ENCODE measurements around the gene EYA2.
"Not testable (repeated sequence)": the region's sequence is repeated elsewhere in the genome, so short reads cannot be mapped to it uniquely, and the experiment has no call there.

Gene EYA2, protein sequence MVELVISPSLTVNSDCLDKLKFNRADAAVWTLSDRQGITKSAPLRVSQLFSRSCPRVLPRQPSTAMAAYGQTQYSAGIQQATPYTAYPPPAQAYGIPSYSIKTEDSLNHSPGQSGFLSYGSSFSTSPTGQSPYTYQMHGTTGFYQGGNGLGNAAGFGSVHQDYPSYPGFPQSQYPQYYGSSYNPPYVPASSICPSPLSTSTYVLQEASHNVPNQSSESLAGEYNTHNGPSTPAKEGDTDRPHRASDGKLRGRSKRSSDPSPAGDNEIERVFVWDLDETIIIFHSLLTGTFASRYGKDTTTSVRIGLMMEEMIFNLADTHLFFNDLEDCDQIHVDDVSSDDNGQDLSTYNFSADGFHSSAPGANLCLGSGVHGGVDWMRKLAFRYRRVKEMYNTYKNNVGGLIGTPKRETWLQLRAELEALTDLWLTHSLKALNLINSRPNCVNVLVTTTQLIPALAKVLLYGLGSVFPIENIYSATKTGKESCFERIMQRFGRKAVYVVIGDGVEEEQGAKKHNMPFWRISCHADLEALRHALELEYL

DNA sequence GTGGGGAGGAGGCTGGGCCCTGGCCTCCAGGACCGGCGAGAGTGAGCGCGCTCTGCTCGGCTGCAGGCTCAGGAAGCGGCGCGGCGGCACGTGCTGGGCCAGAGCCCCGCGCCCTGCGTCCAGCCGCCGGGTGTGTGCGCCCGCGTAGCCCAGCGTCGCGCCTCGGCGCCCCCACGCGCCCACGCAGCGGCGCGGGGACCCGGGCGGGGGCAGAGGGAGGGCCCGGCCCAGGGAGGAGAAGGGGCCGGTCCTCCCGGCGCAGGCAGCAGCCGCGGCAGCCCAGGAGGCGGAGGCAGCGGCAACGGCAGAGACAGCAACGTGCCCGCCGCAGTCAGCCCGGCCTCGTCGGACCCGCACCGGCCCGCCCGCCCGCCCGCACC, at the start of gene EYA2:
Gene EYA2, plus strand, starts transcription at position 265 of the 380 bp plus-strand sequence. CDS start 95,168 bp downstream, outside the sequence.
- DNase-seq: peak; percentile 84

- DNase-seq: no peak
Observed at GRCh38 chr20:46844965-46845364, 49.7 kb upstream of the EYA2 start.

DNA sequence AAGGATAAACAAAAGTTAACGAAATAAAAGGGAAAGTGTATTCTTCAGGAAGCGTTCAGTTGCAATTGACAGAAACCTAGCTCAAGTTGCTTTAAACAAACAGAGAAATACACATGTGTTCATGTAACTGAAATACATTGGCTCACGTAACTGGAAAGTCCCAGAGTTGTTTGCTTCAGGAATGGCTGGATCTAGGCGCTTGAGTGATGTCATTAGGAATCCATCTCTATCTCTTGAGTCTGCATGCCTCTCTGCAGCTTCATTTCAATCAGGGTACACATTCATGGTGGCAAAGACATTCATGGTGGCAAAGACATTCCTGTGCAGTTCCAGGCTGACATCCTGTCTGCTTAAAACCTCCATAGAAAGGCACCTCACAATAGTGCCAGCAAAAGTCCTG, 45.4 kb upstream of the EYA2 start:
- no peak for DNase-seq

- DNase-seq: no peak
Observed at GRCh38 chr20:46849751-46850150, 44.9 kb upstream of the EYA2 start.

GRCh38 chr20:46850416-46850815, 44.2 kb upstream of the EYA2 start:
- DNase-seq: no peak

- no peak for DNase-seq
Observed at GRCh38 chr20:46850896-46851295, 43.7 kb upstream of the EYA2 start.

GRCh38 chr20:46851746-46852145, 42.9 kb upstream of the EYA2 start:
- no peak for DNase-seq

DNA sequence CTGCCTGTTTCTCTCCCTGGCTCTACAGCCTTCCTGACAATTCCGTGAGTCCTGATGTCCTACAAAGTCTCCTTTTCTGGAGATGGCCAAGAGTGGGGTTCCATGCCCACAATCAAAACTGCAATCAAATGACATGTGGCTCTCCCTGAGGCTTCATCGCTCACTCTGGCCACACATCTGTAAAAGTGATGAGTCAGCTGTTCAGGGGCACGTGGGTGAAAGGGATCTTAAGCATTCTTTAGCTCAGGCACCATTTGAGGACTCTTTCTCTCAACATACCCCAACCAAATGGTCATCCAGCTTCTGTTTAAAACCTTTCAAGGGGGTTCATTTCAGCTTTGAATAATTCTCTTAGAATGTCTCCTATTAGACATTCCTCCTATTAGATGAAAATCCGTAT, 42.3 kb upstream of the EYA2 start:
- no peak for DNase-seq

- DNase-seq: no peak
Observed at GRCh38 chr20:46853926-46854325, 40.7 kb upstream of the EYA2 start.

DNA sequence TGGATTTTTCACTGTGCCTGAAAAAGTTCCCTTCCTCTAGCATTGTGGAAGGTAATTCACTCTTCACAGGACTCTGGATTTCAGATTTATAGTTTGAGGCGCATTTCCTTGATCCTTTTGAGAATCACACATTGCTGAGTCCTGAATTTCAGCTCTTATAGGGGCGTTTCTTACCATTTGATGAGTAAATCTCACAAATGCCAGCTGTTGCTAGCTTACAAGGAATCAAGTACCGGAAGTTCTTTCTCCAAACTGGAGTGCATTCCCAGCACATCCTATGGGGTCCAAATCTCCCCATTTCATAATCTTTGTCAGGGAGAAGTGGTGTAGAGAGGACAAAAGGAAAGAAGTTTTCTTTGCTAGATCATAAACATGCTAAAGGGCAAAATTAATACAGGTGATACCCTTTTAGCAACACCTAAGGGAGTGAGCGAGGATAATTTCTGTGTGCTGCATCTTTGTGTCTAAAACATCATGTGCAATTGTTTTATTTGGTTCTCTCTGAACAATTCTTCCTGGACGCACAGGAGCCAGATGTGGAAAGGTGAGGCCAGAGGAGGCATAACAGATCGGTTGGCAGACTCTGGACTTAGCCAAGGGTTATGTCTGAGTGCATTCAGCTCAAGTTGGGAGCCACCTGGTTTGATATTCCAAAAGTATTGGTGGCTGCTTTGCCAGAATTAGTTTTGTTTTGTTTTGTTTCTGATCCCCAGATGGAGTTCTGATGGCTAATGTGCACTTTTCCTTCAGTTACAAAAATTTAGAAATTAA, 37.4 kb upstream of the EYA2 start:
- DNase-seq: no peak

DNA sequence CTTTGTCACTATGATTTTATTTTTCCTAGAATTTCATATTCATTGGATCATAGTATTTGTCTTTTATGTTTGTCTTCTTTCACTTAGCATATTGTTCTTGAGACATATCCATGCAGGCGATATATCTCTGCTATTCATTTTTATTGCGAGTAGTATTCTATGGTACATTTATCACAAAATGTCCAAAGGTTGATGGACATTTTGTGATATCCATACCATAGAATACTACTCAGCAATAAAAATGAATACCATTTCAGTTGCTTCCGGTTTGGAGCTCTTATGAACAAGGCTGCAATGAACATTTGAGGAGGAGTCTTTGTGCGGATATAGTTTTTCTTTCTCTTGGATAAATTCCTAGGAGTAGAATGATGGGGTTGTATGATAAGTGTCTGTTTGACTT, 28.8 kb upstream of the EYA2 start:
- DNase-seq: no peak

DNA sequence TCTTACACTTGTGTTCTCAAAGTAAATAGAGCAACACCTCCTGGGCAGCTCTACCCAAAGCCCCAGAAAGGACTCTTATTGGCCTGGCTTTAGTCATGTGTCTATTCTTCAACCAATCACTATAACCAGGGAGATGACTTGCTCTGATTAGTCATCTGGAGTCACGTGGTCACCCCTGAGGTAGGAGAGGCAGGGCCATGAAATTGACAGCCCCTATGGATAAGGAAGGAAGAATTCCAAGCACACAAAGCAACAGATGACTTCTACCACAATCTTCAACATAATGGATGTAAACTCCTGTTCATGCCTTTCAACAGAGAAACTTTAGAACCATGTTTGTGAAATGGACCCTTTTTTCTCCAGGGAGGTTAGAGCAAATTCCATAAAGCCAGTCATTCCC, 24.6 kb upstream of the EYA2 start:
- peak; percentile 16 for DNase-seq

DNA sequence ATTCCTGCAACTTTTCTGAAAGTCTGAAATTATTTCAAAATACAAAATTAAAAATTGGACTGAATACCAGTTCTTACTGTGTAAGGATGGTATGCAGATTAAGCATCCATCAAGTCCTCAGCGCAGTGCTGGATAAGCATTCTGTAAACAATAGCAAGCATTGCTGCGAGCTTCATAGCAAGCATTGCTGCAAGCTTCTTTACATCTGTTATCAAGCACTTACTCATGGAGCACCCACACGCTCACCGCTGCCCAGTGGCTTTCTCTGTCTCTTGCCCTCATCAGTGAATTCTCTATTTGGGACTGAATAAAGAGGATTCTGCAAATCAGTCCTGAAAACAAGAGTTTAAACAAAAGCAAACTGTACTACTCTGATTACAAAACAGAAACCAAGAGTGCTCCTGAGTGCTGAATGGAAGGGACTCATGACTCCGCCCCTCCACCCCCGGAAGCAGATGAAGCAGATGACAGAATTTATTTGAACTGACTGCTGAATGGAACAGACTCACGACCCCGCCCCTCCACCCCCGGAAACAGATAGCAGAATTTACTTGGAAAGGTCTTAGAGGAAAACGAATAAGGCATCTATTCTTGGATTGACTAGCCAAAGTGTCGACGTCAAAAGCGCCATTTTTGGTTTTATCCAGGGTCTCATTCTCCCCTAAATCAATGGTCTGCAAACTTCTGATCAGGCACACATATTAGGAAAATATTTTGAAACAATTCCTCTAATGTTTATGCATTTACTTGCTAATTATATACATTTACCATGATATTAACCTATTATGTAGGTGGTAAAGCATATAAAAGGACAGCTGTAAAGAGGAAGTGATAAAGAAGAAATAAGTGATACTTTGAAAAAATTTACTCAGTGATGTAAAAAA, 22.1 kb upstream of the EYA2 start:
- DNase-seq: peak; percentile 36

DNA sequence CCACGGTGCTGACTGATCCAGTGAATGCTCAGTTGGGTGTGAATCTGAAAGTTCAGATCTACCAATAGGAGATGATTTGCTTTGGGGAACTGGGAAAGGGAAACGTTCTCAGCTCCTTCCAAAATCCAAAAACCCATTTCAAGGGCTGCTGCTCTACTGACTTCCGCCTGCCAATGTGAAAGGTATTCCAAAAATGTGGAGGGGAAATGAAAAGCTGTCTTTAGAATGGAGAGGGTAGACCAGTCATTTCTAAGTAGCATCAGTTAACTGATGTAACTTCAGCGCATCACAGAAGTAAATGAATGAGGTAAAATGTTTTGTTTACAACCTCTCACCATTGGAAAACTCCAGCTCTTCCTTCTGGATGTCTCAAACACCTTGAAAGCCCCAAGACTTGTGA, 19.6 kb upstream of the EYA2 start:
- no peak for DNase-seq

GRCh38 chr20:46879386-46879785, 15.3 kb upstream of the EYA2 start:
- no peak for DNase-seq

- not testable (repeated sequence) for DNase-seq
Observed at GRCh38 chr20:46879963-46880362, 14.7 kb upstream of the EYA2 start.

GRCh38 chr20:46883892-46884291, 10.8 kb upstream of the EYA2 start:
- no peak for DNase-seq

DNA sequence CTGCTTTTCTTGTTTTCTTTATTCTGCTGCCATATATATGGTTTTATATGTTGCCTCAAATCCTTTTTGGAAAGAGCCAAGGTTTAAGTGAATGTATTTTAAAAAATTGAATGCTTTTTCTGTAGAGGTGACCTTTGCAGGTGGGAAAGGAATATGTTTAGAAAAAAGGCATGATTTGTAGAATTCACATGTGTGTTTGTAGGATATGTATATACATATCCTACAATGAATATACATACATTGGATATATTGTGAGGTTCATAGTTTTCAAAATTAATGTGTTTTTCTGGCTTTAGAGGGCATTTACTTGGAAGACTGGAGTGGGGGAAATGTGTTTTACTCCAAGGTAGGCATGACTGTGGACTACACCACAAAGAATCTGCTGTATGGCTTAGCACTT, 4.0 kb upstream of the EYA2 start:
- no peak for DNase-seq

DNA sequence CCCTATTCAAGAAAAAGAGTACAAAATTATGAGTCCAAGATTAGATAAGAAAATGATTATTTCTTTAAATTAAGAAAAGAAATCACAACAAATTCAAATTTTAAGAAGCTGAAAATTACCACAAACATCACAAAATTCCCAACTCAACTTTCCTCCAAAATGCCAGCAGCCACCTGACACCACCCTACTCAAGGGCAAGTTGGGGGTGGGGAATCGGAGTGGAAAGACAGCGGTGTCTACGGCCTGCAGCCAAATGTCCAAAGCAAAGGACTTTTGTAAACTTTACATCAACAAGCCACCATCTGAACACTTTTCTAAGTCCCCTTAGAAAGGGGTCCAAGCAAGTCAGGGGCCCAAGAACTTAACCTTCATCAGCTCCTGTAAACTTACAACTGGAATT, 1.6 kb upstream of the EYA2 start:
- DNase-seq: no peak

DNA sequence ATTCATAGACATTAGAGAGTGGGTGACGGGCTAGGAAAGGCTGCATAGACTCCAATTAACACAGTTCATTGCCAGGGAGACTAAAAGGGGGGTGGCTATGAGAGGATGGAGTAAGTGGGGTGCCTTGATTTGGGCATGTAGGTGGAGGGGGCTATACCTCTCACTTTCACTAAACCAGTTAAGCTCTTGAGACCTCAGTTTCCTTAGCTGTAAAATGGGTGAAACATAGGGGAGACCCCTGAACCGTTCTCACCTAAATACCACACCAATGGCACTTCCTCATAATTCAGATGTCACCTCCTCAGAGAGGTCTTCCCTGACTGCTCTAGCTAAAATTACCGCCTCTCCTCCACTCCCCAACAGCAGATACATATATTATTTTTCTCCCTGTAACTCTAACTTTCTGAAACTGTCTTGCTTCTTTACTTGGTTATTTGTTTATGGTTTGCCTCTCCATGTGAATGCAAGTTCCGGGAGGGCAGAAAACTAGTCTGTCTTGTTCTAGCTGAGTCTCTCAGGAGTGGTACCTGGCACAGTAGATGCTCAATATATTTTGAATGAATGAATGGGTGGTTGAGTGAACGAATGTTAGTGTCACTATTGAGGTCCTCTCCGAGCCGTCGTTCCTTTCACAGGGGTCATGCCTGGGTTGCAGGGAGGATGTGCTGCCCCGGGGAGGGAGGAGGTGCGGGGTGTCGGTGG, 615 bp upstream of the EYA2 start:
- peak; percentile 74 for DNase-seq

- DNase-seq: peak; percentile 73
Observed at GRCh38 chr20:46894971-46895905, 595 bp downstream of the EYA2 start.

All from DMS53 (cell line).